ENCODE measurements around the gene KCNJ10.

KCNJ10 gene

DNA sequence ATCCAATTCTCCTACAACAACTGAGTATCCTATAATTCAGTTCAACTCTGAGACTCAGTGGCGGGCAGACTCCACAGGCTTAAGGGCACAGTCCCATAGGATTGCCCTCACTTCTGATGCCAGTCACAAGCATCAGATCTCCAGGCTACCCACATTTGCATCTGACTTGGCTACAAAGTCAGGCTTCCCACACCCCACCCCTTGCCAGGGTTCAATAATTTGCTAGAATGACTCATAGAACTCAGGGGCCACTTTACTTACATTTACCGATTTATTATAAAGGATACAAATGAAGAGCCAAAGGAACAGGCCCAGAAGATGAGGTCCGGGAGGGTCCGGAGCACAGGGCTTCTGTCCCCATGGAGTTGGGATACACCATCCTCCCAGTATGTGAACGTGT lies 80.0 kb downstream of the KCNJ10 start:
- DNase-seq (ENCODE audit: low read depth): no peak

DNA sequence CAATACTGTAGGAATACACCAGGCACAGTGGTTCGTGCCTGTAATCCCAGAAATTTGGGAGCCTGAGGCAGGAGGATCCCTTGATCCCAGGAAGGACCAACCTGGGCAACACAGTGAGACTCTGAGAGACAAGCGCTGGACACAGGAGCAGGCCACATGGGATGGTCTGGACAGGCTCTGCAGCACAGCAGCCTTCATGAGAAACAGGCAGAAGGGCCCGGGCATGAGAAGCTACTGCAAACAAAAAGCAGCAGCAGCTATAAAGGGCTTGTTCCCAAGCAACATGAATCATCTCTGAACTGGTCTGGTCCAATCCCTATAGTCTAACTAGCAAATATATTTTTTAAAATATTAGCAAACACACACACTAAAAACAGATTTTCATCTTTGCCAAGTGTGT lies 80.4 kb downstream of the KCNJ10 start:
- no peak for DNase-seq (ENCODE audit: low read depth)

DNA sequence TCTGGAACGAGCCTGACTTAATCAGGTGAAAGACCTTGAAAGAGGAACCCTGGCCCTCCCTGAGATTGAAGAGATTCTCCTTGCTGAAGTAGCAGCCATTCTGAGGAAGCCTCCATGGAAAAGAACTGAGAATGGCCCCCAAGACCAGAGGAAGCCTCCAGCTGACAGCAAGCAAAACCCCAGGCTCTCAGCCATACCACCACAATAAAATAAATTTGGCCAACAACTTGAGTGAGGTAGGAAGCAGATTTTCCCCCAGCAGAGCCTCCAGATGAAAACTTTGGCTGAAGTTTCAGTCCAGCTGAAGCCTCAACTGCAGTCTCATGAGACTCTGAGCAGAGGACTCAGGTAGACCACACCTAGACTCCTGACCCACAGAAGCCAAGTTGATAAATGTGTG lies 82.0 kb downstream of the KCNJ10 start:
- no peak for DNase-seq (ENCODE audit: low read depth)

DNA sequence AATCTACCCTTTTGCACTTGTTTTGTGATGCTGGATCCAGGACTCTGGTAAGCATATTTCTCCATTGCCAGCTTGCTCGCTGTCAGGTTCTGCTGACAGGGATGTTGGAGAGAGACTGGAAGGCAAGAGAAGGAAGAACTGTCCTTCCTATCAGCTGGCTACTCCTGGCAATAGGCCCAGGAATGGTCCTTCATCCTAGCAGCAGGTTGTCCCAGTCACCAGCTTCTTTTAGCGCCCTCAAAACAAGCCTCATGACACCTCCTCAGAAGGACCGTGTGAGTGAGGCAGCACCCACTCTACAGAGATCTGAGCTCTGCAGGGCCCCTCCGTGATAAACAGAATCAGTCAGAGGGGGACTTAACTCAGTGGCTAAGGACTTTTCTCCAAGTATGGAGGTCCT lies 82.8 kb downstream of the KCNJ10 start:
- no peak for DNase-seq (ENCODE audit: low read depth)

DNA sequence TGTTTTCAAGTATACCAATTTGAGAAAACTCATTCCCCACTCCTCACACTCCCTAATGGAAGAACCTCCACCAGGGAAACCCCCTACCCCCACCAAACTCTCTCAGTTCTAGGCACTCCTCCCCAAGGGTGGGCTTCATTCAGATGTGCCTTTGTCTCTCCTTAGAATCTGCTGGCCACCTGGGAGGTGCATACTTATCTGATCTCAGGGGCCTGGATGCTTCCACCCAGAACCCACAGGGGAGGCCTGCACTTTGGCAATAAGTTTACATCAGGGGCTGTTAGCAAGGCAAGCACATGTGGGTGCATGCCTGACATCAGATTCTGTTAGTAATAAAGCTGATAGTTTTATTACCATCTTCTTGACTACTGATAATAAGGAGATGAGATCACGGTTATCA lies 83.4 kb downstream of the KCNJ10 start:
- DNase-seq (ENCODE audit: low read depth): no peak

DNA sequence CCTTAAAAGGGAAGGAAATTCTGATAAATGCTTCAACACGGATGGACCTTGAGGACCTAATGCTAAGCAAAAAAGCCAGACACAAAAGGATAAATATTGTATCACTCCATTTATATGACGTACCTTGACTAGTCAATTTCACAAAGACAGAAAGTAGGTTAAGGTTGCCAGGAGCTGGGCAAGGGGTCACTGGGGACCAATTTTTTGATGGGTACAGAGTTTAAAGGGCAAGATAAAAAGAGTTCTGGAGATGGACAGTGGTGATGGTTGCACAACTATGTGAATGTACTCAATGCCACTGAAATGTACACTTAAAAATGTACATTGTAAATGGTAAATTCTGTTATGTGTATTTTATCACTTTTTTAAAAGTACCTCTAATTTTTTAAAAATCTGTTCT lies 83.9 kb downstream of the KCNJ10 start:
- no peak for DNase-seq (ENCODE audit: low read depth)

DNA sequence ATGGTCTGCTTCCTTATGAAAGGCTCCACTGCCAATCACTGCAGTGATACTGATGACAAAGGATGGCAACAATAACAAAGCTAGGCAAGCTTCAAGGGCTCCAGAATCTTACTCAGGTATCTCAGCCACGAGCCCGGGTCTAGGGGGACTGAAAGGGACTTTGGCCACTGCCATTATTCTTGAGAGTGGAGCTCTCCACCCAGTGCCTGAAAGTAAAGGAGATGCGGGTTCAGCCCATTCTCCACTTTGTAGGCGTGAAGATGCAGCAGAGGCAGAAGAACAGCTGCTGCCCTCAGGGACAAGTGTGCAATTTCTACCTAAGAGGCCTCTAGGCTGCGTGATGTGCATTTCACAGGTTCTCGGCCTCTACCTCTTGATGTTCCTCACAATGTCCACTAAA lies 84.5 kb downstream of the KCNJ10 start:
- DNase-seq (ENCODE audit: low read depth): no peak

DNA sequence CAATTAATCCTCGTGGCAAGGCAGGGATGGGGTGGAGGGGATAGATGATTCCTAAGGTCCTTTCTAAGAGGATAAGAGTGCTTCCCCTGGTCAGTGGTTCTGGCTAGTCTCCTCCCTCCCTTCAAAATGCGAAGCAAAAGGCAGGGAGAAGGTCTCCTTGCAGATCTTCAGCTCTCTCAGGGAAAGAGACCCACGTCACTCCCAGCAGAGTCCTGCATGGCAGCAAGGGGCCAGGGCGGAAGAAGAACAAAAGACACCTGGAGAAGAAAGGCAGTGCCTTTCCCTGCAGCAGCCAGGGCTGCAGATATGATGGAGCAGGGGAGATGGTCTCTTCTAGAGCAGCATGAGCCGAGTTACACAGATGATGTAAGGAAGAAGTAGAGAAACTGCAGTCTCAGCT lies 86.3 kb downstream of the KCNJ10 start:
- DNase-seq (ENCODE audit: low read depth): no peak

DNA sequence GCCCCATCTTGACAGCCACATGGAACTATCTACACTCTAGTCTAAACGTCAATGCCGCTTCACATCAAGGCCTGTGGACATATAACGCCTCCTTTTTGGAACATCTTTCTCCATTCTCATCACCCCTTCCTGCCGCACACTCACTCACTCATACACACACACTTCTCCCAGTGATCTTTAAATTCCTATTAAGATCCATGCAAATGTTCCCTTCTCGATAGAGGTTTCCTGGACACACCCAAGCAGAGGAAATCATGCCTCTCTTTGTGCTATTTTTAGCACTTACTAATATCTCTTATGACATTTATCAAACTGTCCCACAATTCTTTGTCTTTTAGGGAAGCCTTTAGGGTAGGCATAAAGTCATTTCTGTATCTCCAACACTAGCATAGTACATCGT lies 87.7 kb downstream of the KCNJ10 start:
- no peak for DNase-seq (ENCODE audit: low read depth)

DNA sequence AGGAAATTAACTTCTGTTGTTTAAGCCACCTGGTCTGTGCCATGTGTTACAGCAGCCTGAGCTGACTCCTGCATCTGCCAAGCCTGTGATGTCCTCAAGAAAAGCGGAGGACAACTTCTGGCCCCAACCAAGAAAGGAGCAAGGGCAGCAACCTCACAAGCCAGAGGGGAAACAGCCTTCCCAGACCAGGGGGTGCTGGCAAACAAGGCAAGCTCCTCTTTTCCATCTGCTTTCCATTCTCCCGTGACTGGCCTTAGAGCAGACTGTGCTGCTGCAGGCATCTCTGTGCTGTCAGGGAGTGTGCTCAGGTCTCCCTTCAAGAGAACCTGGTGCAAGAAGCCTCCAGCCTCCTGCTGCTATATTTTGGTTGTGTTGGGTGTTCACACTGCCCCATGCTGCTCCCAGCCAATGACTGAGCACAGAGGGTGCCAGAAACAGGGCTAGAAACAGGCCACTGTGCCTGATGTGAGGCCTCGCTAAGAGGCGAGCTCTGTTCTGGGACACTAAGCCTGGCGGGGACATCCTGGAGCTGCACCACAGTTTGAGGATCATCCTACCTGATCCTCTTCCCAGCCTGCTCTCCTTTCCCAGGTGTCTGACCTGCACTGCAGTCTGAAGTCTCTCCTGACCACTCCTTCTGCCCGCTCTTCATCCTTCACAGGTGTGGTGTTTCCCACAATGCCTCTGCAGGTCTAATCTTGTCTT lies 88.5 kb downstream of the KCNJ10 start:
- no peak for DNase-seq (ENCODE audit: low read depth)

DNA sequence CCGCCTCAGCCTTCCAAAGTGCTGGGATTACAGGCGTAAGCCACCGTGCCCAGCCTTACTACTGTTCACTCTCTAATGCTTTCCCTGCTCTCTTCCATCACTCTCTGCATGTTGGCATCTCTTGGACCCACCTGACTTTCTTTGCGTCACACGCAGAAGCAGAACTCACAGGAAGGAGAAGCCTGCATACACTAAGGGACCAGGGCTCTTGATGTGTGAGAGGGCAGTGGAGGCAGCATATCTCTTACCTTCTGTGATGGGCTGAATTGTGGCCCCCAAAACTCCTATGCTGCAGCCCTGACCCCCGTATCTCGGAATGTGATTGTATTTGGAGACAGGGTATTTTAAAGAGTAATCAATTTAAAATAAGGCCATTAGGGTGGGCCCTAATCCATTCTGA lies 89.2 kb downstream of the KCNJ10 start:
- no peak for DNase-seq (ENCODE audit: low read depth)

DNA sequence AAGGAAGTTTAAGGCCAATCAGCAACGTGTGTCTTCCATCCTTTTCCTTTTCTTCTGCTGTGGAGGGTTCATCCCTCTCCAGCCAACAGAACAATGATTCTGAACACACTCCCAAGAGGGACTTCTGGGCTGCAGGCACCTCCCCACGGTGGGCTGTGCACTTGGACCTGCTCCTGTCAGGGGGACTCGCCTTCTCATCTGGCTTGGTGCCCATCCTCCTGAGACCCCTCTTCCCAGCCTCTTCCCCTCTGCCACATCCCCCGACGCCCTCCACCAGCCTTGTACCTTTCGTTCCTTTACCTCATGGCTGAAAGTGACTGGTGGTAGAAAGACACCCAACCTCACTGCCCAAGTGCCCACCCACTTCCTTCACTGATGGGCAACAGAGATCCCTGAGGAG lies 89.9 kb downstream of the KCNJ10 start:
- DNase-seq (ENCODE audit: low read depth): no peak

DNA sequence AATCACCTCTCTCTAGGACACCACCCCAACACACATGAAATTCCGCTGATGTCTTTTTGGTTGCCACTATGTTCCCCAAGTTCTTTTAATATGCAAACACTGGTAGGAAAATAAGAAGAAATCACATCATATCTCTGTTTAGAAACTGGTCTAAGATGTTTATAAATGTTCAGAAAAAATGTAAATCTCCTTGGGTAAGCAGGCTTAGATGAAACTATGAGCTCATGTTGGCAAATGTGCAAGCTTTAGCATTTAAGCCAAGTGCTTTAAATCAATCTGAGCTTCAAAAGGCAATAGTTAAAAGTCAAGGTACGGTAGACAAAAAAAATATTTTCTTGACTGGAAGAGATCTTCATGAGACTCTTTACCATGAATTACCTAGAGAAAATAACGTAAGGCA lies 90.7 kb downstream of the KCNJ10 start:
- no peak for DNase-seq (ENCODE audit: low read depth)

DNA sequence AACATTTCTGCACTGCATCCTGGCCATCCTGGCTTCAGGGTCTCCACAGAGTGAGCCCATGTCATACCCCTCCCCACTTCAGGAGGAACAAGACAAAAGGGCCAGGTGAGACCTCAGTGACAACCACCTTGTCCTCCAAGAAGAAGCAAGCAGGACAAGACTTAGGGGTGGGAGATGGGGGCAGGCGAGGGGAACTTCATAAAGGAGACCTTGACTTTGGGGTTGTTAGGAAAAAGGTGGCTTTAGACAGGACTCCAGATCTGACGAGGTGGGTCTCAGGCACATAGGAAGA lies 91.9 kb downstream of the KCNJ10 start:
- no peak for DNase-seq (ENCODE audit: low read depth)

DNA sequence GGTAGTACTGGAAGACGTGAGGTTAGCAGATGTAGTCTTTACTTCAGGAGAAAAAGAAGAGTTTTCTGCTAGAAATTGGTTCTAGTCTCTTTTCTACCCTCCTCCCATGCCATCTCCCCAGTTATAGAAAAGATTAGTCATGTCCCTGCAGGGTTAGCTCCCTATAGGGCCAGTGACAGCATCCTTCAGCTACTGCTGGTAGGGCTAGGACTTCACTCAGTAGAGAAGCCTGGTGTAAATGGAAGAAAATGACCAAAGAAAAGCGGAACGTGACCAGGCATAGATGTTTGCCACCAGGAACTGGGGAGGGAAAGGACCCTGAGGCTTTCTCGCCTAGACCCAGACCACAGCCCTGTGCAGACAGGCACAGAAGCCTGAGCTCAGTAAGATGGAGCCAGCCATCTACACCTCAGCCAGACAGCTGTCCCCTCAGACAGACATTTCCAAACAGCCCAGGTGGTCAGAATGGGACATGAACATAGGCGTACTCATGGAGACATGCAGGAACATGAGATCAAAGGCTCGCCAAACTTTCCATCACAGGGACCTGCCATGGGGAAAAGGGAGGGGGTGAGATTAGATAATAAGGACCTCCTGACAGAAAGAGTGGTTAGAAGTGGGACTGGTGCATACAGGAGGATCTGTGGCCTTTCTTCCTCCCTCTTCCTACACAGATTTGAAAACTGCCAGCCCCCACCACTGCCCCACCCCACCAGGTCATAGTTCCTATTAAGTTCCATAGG lies 92.4 kb downstream of the KCNJ10 start:
- DNase-seq (ENCODE audit: low read depth): no peak

DNA sequence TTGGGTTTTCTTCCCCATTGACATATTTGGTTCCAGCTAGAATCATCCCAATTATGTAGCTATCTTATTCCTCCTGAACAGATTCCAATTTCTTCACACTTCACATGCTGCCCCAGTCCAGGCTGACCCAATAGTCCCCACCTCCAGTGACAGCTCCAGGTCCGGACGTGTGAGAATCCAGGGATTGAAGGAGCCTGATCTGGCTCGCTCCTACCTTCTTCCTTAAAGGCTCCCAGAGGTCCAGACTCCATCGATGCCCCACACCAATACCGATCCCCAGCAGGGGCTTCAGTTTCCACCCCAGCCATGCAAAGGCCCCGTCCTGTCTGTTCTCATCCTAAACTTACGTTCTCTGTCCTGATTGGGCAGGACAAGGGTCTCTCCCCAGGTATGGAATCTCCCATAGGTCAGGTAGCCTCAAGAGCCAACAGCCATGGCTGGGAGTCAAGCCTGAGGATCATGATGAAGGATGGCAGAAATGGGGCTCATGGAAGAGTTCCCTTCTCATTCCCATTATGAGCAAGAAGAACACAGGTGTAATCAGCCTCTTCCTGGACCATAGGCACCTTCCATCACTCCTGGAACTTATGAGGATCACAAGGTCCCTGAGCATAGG lies 95.5 kb downstream of the KCNJ10 start:
- DNase-seq (ENCODE audit: low read depth): no peak

DNA sequence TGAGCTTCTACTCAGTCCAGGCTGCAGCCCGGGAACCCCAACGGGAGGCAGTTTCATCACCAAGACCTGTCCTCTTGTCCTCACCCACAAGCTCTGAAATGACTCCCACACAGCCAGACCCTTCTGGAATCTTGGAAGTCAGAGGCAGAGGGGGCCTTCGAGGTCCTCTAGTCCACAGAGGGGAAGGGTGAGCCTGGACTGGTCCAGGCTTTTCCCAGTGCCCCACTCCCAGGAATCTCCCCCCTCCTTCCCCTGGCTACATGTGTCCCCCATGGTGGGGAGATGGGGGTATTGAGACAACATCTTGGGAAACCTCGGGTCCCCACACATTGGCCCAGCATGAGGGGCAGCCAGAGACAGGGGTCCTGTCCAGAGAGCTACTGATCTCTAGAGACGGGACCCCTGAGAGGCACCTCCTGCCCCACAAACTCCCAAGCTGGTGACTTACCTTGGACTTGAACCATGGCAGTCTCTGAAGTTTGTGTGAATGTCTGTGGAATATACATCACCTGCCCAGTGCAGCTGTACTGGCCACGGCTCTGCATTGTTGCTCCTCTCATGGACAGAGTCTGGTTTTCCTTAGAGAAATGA lies 96.5 kb downstream of the KCNJ10 start:
- DNase-seq (ENCODE audit: low read depth): no peak

DNA sequence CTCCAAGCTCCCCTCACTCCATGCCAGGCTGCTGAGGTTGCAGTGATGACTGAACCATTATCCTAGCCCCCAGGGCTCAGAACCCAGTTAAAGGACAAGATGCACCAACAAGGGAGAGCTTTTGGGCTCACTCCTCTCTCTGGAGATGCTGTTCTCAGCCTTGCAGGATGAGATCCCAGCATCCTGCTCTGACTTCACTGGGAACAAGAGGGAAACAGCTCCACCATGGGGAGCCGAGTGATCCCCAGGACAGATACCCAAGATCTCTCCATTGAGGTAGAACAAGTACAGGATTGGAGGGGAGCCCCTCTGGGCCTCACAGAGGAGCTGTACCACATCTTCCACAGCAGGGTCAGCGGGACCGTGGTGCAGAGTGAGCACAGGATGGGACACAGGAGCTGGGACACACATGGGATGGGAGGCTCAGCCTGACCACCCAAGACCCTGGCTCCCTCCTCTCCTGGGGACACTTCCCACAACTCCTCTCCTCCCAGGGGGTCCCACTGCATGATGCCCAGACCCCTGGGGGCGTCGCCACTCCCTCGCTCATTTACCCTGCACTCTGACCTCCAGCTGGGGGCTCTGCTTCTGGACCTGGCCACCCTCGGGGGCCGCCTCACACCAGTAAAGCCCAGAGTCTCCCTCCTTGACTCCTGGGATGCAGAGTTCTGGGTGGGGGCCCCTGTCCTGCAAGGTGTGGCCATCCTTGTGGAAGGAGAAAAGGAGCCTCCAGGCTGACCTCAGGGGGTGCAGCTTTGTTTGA lies 97.3 kb downstream of the KCNJ10 start:
- no peak for DNase-seq (ENCODE audit: low read depth)

DNA sequence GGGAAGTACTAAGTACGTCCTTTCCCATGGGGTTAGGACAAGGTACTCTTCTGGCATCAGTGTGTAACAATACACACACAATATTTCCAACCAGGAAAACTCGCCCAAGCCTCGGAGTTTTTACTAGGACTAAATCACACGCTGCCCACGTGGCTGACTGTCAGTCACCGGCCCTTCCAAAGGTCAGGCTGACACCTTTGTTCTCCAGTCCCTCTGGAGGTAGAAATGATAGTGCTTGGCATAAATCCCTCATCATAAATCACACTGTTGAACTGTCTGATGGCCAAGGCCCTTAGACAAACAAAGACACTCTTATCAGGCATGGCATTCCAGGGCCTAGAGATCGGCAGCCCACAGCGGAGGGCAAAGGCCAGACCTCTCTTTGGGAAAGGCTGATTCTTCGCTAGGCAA lies 99.0 kb downstream of the KCNJ10 start:
- no peak for DNase-seq (ENCODE audit: low read depth)

DNA sequence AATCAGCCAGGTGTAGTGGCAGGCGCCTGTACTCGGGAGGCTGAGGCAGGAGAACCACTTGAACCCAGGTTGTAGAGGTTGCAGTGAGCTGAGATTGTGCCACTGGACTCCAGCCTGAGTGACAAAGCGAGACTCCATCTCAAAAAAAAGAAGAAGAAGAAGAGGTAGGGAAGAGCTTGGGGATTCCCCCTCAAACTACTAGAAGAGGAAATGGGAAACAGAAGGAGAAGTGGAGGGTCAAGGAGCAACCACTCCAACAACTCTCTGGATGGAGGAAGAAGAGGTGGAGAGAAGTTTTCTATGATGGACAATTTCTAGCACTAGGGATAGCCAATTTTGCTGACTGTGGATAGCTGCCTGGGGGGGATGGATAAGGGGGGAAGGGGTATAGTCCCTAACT lies 101.1 kb downstream of the KCNJ10 start:
- no peak for DNase-seq (ENCODE audit: low read depth)

DNA sequence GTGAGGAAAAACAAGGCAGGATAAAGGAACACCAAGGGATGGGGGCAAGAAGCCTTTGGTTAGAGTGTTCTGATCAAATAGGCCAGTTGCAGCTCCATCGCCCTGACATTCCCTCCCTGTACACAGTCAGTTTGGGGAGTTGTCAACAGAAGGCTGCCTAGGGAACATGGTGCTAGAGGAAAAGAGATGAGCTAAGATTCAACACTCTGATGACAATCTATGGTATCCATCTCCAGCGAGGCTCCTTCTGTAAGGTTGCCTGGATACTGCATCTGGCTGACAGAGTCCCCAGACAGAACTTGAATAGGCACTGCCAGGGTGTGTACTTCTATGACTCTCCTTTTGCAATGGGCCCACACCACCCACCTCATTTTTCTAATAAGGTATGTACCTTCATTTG lies 104.7 kb downstream of the KCNJ10 start:
- DNase-seq (ENCODE audit: low read depth): no peak

DNA sequence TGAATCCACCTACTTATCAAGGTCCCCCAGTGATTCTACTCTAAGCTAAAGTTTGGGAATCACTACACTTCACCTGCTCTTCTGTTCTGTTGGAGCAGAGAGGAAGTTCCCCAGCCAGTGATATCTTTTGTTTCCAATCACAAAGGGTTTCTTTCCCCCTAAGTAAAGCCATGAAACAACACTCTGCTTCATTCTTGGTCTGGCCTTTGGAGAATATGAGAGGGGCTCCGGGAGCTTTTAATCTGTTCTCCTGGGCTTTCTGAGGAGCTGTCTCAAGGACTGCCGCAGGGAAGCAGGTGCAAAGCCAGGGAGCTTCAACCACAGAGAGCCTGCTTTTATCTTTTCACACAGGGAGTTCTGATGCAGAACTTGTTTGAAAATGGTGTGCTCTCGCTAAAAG lies 105.8 kb downstream of the KCNJ10 start:
- no peak for DNase-seq (ENCODE audit: low read depth)

DNA sequence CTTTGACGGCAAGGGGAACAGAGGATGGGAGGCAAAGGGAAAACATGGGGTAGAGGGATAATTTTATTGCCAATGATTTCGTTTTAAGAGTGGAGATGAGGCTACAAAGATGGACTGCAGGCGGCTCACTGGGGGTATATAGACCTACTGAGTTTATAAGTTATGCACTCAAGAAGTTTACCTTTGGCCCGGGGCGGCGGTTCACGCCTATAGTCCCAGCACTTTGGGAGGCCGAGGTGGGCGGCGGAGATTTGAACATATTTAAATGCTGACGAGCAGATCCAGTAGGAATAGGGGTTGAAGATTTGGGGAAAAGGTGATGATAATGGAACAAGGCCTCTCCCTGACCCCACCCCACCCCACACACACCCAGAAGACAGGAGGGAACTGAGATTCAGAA lies 107.8 kb downstream of the KCNJ10 start:
- no peak for DNase-seq (ENCODE audit: low read depth)

Data from activated T-cell treated with anti-CD3 and anti-CD28 coated beads for 24 hours (primary cell).